ENCODE results near the gene VCL.

GRCh38 chr10:73959484-73960243, 38.3 kb upstream of the VCL start:
- TF ChIP-seq SP2 (IDR thresholded peaks at IDR 0.05; ENCODE audit: extremely low read depth, low read depth, low read length, poor library complexity, severe bottlenecking) (no peak), EP300 (IDR thresholded peaks at IDR 0.05; ENCODE audit: low read length) (no peak), POLR2A (conservative IDR thresholded peaks at IDR 0.05) (no peak)

All from K562 (cell line).